GM21825 (cell line): ENCODE measurements around the gene VPS54.

Experiments
- ATAC-seq: cut with Tn5 transposase; IDR thresholded peaks from one replicate; pipeline ENCODE4 v1.9.1; 2021; ENCODE audit warnings: mild to moderate bottlenecking, moderate library complexity; ENCODE audit not compliant: unreplicated experiment

VPS54 gene

GRCh38 chr2:63914311-63914710 lies 104.9 kb downstream of the VPS54 start:
- no peak for ATAC-seq

DNA sequence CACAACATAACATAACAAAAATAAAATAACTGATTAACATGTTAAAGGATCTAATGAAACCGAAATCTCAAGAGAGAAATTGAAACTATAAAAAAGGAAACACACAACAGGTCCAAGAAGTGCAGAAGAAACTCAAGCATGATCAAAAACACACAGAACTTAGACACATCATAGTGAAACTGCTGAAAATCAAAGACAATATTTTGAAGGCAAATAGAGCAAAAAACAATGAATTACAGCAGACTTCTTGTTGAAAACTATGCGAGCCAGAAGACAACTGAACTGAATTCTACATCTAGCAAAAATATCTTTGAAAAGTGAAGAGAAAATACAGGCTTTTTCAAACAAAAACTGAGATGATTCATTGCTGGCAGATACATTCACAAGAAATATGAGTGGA lies 116.2 kb downstream of the VPS54 start:
- ATAC-seq, result no peak

GRCh38 chr2:63902149-63902548 lies 117.1 kb downstream of the VPS54 start:
- ATAC-seq, result no peak

DNA sequence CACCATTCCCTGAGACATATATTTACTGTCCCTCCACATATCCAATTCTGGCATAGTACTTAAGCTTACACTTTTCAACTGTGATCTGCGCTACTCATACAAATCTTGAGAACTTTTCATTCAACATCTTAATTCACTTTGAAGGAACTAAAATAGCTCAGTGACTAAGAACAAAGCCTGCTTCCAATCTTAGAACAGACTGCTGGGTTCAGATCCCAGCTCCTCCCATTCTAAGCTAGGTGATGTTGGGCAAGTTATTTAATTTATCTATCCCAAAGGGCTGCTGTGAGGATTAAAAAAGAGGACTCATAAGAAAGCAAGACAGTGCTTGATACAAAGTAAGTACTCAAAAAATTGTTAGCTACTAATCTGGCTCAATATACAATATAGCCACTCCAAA lies 119.6 kb downstream of the VPS54 start:
- no peak for ATAC-seq

DNA sequence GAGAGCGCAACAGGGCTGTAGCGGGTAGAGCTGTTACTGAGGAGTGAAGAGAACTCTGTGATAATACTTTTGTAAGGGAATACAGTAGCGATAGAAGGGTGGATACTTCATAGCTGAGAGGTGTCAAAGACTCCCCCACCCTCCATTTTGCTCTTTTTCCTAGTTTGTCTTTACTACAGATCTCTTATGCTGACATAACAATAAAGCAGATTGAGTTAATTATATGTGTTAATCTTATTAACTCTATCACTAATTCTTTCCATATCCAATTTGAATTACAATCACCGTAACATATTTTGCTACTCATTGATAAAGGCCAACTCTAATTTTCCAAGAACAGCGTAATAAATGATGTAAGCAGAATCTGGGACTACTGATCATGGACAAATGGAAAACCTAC lies 120.4 kb downstream of the VPS54 start:
- no peak for ATAC-seq

DNA sequence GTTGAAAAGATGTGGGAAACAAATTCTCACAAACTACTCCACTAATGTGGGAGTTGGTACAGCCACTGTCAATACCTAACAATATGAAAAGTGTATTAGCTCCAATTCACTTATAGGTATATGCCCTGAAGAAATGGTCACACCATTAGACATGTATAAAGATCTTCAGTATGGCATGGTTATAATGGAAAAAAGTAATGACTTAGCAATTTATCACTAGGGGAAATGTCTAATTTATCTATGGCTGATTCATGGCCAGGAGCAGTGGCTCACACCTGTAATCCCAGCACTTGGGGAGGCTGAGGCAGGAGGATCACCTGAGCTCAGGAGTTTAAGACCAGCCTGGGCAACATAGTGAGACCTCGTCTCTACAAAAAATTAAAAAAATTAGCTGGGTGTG lies 125.1 kb downstream of the VPS54 start:
- no peak for ATAC-seq

- ATAC-seq, result no peak
These were observed 126.1 kb downstream of the VPS54 start for GRCh38 chr2:63893163-63893562.

DNA sequence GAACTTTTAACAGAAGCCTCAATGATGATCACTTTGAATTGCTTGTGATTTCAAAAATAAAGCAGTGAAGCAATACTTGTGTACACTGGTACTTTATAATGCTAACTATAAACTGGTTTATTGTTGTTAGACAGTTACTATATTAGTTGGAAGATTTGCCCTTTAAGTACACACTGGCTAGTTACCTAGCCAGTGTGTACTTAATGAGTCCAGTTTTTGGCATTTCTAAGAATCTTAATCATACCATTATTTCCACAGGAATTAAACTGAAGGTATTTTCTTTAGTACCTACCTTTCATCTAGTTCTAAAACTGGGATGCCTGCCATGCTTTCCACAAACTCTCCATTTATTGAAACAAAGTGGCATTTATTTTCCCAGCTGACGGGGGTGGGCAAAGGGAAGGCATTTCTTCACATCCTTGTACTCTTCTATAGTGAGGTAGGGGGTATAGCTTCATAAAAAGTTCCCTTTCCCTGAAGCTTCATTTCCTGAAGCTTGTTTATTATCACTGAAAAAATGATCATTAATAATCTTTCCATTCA lies 127.7 kb downstream of the VPS54 start:
- no peak for ATAC-seq

DNA sequence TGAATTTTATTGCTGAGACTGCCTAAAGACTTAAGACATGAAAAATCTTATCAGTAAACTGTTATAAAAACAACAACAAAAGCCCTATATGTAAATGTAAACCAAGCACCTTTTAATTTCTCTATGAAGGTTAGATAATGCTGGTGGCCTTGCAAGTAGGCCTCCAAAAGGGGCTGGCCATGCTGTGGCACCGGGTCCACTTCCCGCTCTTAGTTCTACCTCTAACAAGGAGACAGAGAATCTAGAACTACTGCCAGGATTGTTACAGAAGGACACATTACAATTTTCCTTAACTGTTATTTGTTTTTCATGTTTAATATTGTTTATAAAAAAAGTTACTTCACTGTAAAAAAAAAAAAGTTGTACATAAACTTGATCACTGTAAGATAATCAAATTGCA lies 128.6 kb downstream of the VPS54 start:
- no peak for ATAC-seq

GRCh38 chr2:63888490-63889402 lies 130.5 kb downstream of the VPS54 start:
- ATAC-seq, result no peak

- no peak for ATAC-seq
These were observed 131.2 kb downstream of the VPS54 start for GRCh38 chr2:63888053-63888452.

DNA sequence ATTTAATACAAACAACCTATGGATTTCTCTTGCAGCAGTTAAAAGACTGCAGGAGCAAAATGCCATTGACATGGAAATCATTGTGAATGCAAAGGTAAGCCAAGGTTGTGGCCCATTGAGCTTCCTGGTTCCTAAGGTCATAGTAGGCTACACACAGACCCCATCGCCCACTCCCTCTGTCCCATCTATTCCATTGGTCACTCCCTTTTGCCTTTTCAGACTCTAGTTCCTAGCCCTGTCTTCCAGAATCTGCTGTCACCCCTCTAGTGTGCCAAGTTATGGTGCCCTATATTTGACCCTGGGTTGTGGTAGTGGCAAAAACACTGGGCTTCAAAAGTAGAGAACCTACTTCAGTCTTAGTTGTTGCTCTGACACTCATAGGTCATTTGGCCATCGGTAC lies 132.8 kb downstream of the VPS54 start:
- ATAC-seq, result no peak

GRCh38 chr2:63882395-63883105 lies 136.7 kb downstream of the VPS54 start:
- ATAC-seq, result no peak

DNA sequence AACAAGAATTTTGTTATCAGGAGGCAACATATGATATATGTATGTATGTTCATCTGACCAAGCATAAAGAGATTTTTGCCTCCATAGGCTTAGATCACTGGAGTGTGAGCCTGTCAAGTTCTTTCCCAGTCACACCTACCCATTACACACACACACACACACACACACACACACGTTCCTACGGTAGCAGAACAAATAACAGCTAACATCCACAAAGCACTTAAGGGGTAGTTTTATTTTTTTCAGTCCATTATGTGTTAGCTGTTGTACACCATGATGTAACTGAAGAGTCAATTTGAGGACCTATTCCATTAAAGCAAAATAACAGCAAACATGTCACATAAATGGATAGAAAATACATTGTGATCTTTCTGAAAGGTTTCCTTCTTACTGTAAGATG lies 138.0 kb downstream of the VPS54 start:
- no peak for ATAC-seq

DNA sequence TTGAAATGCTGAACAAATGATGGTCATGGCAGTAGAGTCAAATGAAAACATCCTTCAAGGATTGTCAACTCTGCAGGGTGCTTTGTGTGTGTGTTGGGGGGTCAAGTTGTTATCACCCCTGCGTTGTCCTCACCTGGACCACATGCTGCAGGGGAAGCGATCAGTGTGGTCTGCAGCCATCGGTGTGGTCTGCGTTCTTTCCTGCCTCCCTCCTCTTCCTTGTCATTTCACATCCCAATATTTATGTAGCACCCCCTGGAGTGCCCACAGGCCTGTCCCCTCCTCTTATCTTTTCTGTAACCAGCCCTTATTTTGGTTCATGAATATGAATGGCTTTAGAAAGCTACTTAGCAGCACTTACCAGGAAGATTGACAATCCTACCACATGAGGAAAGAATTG lies 138.6 kb downstream of the VPS54 start:
- no peak for ATAC-seq

- no peak for ATAC-seq
These were observed 139.3 kb downstream of the VPS54 start for GRCh38 chr2:63879876-63880433.

- ATAC-seq, result no peak
These were observed 140.7 kb downstream of the VPS54 start for GRCh38 chr2:63878486-63878885.

DNA sequence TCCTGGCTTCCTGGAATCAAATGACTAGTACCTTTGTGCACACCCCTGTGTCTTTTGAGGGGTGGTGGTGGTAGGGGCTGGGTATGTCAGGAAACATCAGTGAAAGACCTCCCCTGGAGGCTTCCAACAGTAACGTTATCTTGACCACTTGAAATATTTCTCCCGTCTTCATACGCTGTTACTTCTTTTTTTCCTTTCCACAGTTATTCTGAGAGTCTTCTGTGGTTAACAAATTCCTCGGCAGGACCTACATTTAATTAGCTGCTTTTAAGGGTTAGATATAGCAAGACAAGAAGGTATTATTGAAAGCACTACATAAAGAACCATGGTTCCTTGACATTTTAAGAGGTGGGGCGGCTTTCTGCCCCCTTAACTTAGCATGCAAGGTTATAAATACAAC lies 142.9 kb downstream of the VPS54 start:
- no peak for ATAC-seq

DNA sequence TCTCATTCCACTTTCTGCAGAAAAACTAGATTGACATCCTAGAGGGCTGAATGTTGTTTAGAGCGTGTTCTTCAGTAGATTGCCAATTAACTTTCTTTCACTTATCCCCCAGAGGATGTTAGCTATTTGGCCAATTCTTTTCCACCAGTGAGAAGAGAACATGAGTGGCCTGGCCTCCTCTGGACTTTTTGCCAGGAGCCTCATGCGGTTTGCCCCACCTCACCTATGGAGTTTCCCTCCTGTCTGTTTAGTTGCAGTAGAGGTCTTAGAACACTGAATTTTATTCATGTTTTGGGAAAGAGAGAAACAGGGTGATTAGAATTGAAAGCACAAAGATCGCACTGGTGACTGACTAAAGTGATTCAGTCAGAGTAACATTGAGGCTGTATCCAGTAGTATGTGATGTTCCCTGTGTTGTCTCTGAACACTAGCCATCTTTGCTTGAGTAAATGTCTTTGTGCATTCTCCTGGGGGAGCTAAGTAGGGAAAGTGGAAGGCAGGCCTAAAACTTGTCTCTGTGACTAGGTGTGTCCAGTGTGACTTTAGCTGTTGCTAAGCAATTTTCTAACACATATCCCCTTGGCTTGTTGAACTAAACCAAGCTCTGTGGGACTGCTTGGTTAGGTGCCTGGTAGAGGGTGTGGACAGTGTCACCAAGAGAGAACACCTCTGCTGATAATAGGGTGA lies 143.5 kb downstream of the VPS54 start:
- ATAC-seq, result no peak

GRCh38 chr2:63875131-63875527 lies 144.1 kb downstream of the VPS54 start:
- ATAC-seq, result no peak
